OCI-LY3 (cell line): Measurements from ENCODE around the gene C4BPB.

Experiments
- CTCF ChIP-seq: fragments of 200-600, 300-600 bp; sonication (generic); IDR thresholded peaks from 2 replicates; pipeline ENCODE4 v1.5.1; 2014; ENCODE audit warnings: antibody characterized with exemption, low read length, low read depth
- EZH2phosphoT487 ChIP-seq: fragments of 200-600 bp; shearing (Covaris generic); IDR thresholded peaks from 2 replicates; pipeline ENCODE4 v1.6.1; 2018; ENCODE audit warnings: antibody characterized with exemption, mixed run types, low read depth

GRCh38 chr1:207049974-207050391 is 38.7 kb upstream of the C4BPB start:
- TF ChIP-seq CTCF (peak; percentile 97), EZH2phosphoT487 (no peak)
